Body of pancreas (tissue), 4 donors: ENCODE data around the gene PSMB1.

Source experiments
- CTCF ChIP-seq, 7 experiments: fragments of 450-650 bp in 4 of 7; fragments of 200-600 bp in 3 of 7; sonication (generic) in 3 of 7; IDR thresholded peaks; one replicate each; pipeline ENCODE4 v1.5.1; 2016 to 2019; ENCODE audit warnings: antibody characterized with exemption in 7 of 7
- POLR2A ChIP-seq, 3 donors: fragments of 450-650 bp; IDR thresholded peaks; one replicate each; pipeline ENCODE4 v1.6.1; 2016; ENCODE audit warnings: antibody characterized with exemption in 3 of 3, mild to moderate bottlenecking in 2 of 3

GRCh38 chr6:170525795-170526194, 27.3 kb downstream of the PSMB1 start:
- TF ChIP-seq CTCF (IDR thresholded peaks at IDR 0.05) = no peak
- no peak for TF ChIP-seq POLR2A (IDR thresholded peaks at IDR 0.05)
